Gastroesophageal sphincter (tissue), 4 donors: ENCODE data around the gene XRCC3. TPM values are rescaled to one million over a fixed set of nuclear protein-coding genes. Genes with fewer than 3 reads are reported as not detected.

Experiments used
- ATAC-seq: fragments of 150-250 bp; one replicate; pipeline ENCODE4 v1.9.1; 2016; ENCODE audit warnings: mild to moderate bottlenecking, moderate library complexity
- H3K27ac ChIP-seq, 4 donors: fragments of 200-600 bp; sonication (generic) in 3 of 4; 1 replicate in 3 of 4; 2 replicates in 1 of 4; pipeline ENCODE4 v1.5.1; 2016 to 2019
- H3K27me3 ChIP-seq: fragments of 200-600 bp; sonication (generic); one replicate; pipeline ENCODE4 v1.5.1; 2019
- H3K36me3 ChIP-seq, 2 donors: fragments of 200-600 bp; sonication (generic); one replicate each; pipeline ENCODE4 v1.5.1; 2019; ENCODE audit warnings: control low read depth in 1 of 2
- H3K4me1 ChIP-seq, 3 donors: fragments of 200-600 bp; sonication (generic); 1 replicate in 2 of 3; 2 replicates in 1 of 3; pipeline ENCODE4 v1.5.1; 2016 to 2019; ENCODE audit warnings: control low read depth in 2 of 3
- H3K4me3 ChIP-seq, 2 donors: fragments of 200-600 bp; sonication (generic); one replicate each; pipeline ENCODE4 v1.5.1; 2019; ENCODE audit warnings: mild to moderate bottlenecking in 1 of 2, moderate library complexity in 1 of 2
- H3K9me3 ChIP-seq, 3 donors: fragments of 200-600 bp; sonication (generic); one replicate each; pipeline ENCODE4 v1.5.1; 2017 to 2019; ENCODE audit warnings: control low read depth in 2 of 3
- EP300 ChIP-seq: sonication (generic); formaldehyde crosslinking; IDR thresholded peaks from one replicate; pipeline ENCODE4 v1.6.1; 2017; ENCODE audit warnings: antibody characterized with exemption, mild to moderate bottlenecking
- POLR2A ChIP-seq, 2 donors: fragments of 450-650 bp; IDR thresholded peaks; one replicate each; pipeline ENCODE4 v1.6.1; 2017; ENCODE audit warnings: antibody characterized with exemption in 2 of 2, mild to moderate bottlenecking in 2 of 2, moderate library complexity in 1 of 2
- POLR2AphosphoS5 ChIP-seq: sonication (generic); formaldehyde crosslinking; IDR thresholded peaks from one replicate; pipeline ENCODE4 v1.6.1; 2017; ENCODE audit warnings: antibody characterized with exemption
- WGBS, 2 donors: methylation state at CpG; one replicate each; pipeline ENCODE4 v1.1.5; 2018; ENCODE audit warnings: low coverage in 1 of 2; 5-methylcytosine and 5-hydroxymethylcytosine counted together
- total RNA-seq, 4 donors: library from RNA; depleted of rRNA; stranded (reverse); fragments of >200 nt; gene quantifications; one replicate each; pipeline ENCODE4 v1.1.0, GENCODE V29; 2016
- TF ChIP-seq, protein P1 (sequence below), 4 experiments: fragments of 200-600 bp in 2 of 4; fragments of 450-650 bp in 2 of 4; sonication (generic) in 1 of 4; IDR thresholded peaks; one replicate each; pipeline ENCODE4 v1.5.1; 2017 to 2019; ENCODE audit warnings: antibody characterized with exemption in 4 of 4, mild to moderate bottlenecking in 2 of 4, moderate library complexity in 2 of 4

The XRCC3 gene
- total RNA-seq, 4 donors from 2014 or later: 1.2 to 7.8 (median 3.6) TPM

DNA sequence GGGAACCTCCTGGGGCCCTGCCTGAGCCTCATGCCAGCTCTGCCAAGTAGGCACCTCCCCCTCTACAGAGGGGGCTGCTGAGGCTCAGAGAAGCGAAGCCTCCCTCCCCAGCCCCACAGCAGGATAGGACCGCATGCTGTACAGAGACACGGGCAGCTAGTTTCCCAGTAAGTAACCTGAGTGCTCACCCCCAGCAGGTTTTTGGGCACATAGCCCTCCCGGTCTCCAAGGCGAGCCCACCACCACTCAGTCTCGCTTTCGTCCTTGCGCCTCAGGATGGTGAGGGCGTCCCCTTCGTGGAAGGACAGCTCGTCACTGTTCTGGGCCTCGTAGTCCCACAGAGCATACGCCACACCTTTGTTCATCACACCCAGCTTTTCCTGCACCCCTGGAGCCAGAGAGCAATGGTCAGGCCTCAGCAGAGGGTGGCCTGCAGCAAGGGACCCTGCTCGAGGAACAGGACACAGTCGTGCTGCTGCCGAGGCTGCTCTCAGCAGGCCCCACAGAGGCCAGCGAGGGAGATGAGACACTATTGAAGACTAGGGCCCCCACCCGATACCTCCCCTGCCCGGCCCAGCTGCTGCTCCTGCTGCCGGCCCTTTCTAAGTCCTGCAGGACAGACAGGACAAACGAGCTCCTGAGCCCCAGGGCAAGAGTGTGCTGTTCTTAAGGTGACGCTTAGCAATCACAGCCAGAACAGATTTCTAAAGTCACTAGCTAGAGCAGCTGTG, 20.7 kb upstream of the XRCC3 start:
- Histone ChIP-seq H3K9me3 (no peaks in the 10 kb centered on the region), H3K27me3 (no peaks in the 10 kb centered on the region), H3K4me3 (no peak overlapping the region), H3K27ac (peak overlapping the region; percentile 85 to 96 (median 92)), H3K4me1 (peaks cover 8 to 85% (median 28%) of the 10 kb centered on the region in 3 donors), H3K36me3 (peaks cover 0 to 70% of the 10 kb centered on the region in 2 donors)
- TF ChIP-seq EP300: no peak
- TF ChIP-seq, protein P1, sequence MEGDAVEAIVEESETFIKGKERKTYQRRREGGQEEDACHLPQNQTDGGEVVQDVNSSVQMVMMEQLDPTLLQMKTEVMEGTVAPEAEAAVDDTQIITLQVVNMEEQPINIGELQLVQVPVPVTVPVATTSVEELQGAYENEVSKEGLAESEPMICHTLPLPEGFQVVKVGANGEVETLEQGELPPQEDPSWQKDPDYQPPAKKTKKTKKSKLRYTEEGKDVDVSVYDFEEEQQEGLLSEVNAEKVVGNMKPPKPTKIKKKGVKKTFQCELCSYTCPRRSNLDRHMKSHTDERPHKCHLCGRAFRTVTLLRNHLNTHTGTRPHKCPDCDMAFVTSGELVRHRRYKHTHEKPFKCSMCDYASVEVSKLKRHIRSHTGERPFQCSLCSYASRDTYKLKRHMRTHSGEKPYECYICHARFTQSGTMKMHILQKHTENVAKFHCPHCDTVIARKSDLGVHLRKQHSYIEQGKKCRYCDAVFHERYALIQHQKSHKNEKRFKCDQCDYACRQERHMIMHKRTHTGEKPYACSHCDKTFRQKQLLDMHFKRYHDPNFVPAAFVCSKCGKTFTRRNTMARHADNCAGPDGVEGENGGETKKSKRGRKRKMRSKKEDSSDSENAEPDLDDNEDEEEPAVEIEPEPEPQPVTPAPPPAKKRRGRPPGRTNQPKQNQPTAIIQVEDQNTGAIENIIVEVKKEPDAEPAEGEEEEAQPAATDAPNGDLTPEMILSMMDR (IDR thresholded peaks at IDR 0.05): no peak
- TF ChIP-seq POLR2AphosphoS5: no peak
- TF ChIP-seq POLR2A (IDR thresholded peaks at IDR 0.05): no peak
- peak; percentile 26 for ATAC-seq
- WGBS, 2 donors: no CpG with 5 or more reads among the region's 22 CpGs

DNA sequence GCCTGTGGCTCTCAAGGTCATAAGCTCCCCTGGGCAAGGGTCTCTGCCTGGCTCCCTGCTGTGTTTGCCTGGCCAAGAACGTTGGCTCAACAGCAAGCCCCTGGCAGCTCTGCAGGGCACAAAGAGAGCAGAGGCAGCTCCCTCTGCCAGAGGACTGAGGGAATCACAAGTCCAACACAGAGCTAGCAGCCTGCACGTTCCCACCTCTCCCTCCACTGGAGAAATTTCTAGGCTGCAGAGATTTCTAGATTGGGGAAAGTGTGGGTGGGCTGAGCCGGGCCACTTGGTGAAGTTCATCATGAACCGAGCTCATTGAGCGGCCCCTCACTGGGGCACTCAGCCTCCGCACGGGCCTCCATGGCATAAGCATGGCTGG, 20.2 kb upstream of the XRCC3 start:
- peaks cover 0 to 71% of the 10 kb centered on the region in 2 donors for H3K36me3 ChIP-seq
- no peak for TF ChIP-seq POLR2A (IDR thresholded peaks at IDR 0.05)
- no peak for TF ChIP-seq POLR2AphosphoS5
- no peak for TF ChIP-seq EP300
- TF ChIP-seq, protein P1 (IDR thresholded peaks at IDR 0.05): peak in 2 of 4 experiments; percentile 19 to 40
- H3K4me3 ChIP-seq: no peak overlapping the region
- no CpG with 5 or more reads among the region's 7 CpGs for WGBS, 2 donors
- ATAC-seq: no peak
- H3K9me3 ChIP-seq: no peaks in the 10 kb centered on the region
- peak overlapping the region; percentile 85 to 96 (median 92) for H3K27ac ChIP-seq
- H3K27me3 ChIP-seq: no peaks in the 10 kb centered on the region
- peaks cover 8 to 91% (median 28%) of the 10 kb centered on the region in 3 donors for H3K4me1 ChIP-seq

DNA sequence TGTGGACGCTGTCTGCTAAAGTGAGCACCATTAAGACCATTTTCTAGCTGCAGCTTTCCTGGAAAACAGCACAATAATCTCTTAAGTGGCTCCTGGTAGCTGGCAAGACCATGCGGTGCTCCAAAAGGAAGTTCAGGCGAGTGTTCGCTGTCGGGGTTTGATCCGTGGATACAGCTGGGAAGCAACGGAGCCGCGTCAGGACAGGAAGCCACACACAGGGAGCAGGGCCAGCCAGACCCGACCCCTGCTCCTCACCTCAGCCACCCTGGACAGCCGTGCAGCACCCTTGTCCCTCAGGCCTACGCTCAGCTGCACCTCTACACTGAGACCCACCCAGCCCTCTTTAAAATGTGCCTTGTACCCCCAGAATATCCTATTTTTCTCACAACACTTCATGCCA, 19.8 kb upstream of the XRCC3 start:
- no peak for ATAC-seq
- TF ChIP-seq EP300 (no peak), POLR2AphosphoS5 (no peak), POLR2A (IDR thresholded peaks at IDR 0.05) (no peak)
- TF ChIP-seq, protein P1 (IDR thresholded peaks at IDR 0.05): no peak
- Histone ChIP-seq H3K4me1 (peaks cover 8 to 95% (median 28%) of the 10 kb centered on the region in 3 donors), H3K9me3 (no peaks in the 10 kb centered on the region), H3K27me3 (no peaks in the 10 kb centered on the region), H3K36me3 (peaks cover 0 to 71% of the 10 kb centered on the region in 2 donors), H3K27ac (peak overlapping the region in 3 of 4 donors; percentile 91 to 96 (median 93)), H3K4me3 (no peak overlapping the region)
- 55 to 70% methylated on average over 3 to 6 of the region's 12 CpGs for WGBS, 2 donors

DNA sequence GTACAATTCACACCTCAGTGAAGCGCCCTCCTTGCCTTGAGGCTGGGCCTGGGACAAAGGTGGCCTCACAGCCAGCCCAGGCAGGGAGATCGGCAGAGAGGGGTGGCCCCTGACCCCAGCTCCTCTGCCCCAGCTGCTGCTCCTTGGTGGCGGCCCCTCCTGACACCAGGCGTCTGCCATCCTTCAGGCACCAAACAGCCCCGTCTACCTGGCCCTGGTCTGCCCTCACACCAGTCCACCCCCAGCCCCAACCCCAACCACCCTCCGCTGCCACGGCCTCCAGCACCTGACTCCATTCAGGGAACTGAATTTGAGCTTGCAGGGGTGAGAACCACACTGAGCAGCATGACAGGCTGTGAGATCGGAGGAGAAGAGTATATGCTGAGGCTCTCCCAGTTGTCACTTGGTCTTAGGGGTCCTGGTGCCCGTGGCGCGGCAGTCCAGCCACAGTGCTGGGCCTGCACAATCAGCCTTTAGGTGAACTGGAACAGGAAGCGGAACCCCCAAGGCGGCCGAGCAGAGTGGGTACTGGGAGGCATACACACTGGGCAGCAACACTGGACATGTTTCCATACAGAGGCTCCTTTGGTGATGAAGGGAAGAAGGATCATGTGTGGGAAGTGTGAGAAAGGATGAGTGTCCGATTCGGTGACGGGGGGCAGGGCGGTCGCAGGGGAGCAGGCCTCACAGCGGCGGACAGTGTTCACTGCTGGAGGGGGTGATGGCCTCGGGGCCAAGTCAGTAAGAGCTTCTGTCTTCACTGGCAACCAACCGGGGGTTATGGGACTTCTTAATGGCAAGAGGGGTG, 19.0 kb upstream of the XRCC3 start:
- WGBS, 2 donors: 79% methylated on average over 13 of the region's 23 CpGs
- no peaks in the 10 kb centered on the region for H3K9me3 ChIP-seq
- no peak for TF ChIP-seq POLR2AphosphoS5
- no peak for TF ChIP-seq EP300
- TF ChIP-seq, protein P1 (IDR thresholded peaks at IDR 0.05): no peak
- no peak for TF ChIP-seq POLR2A (IDR thresholded peaks at IDR 0.05)
- ATAC-seq: no peak
- H3K4me1 ChIP-seq: peaks cover 8 to 100% (median 28%) of the 10 kb centered on the region in 3 donors
- no peaks in the 10 kb centered on the region for H3K27me3 ChIP-seq
- peaks cover 0 to 71% of the 10 kb centered on the region in 2 donors for H3K36me3 ChIP-seq
- H3K4me3 ChIP-seq: no peak overlapping the region
- H3K27ac ChIP-seq: peak overlapping the region in 3 of 4 donors; percentile 91 to 96 (median 93)
